ENCODE data around the gene MBOAT2. TPM values are rescaled to one million over a fixed set of nuclear protein-coding genes. Genes with fewer than 3 reads are reported as not detected.
"Not testable (repeated sequence)": the region's sequence is repeated elsewhere in the genome, so short reads cannot be mapped to it uniquely, and the experiment has no call there.

Gene MBOAT2
- total RNA-seq, 1 experiment from 2014 or later: 26.1 TPM

- peak; percentile 2 for DNase-seq (ENCODE audit: low read depth)
Observed at GRCh38 chr2:8993196-8993901, 10.1 kb downstream of the MBOAT2 start.

GRCh38 chr2:8992643-8993042 lies 10.8 kb downstream of the MBOAT2 start:
- no peak for DNase-seq (ENCODE audit: low read depth)

GRCh38 chr2:8989536-8990079 lies 13.9 kb downstream of the MBOAT2 start:
- peak; percentile 3 for DNase-seq (ENCODE audit: low read depth)

GRCh38 chr2:8987410-8987809 lies 16.1 kb downstream of the MBOAT2 start:
- peak; percentile 48 for DNase-seq (ENCODE audit: low read depth)

- peak; percentile 9 for DNase-seq (ENCODE audit: low read depth)
Observed at GRCh38 chr2:8986327-8986976, 17.0 kb downstream of the MBOAT2 start.

GRCh38 chr2:8985561-8986326 lies 17.7 kb downstream of the MBOAT2 start:
- peak; percentile 73 for DNase-seq (ENCODE audit: low read depth)

GRCh38 chr2:8984855-8985254 lies 18.6 kb downstream of the MBOAT2 start:
- no peak for DNase-seq (ENCODE audit: low read depth)

GRCh38 chr2:8984157-8984556 lies 19.3 kb downstream of the MBOAT2 start:
- DNase-seq (ENCODE audit: low read depth): no peak

- DNase-seq (ENCODE audit: low read depth): no peak
Observed at GRCh38 chr2:8983571-8983970, 19.9 kb downstream of the MBOAT2 start.

GRCh38 chr2:8981876-8982275 lies 21.6 kb downstream of the MBOAT2 start:
- DNase-seq (ENCODE audit: low read depth): no peak

- DNase-seq (ENCODE audit: low read depth): peak; percentile 2
Observed at GRCh38 chr2:8980096-8980495, 23.4 kb downstream of the MBOAT2 start.

- no peak for DNase-seq (ENCODE audit: low read depth)
Observed at GRCh38 chr2:8977758-8978157, 25.7 kb downstream of the MBOAT2 start.

- no peak for DNase-seq (ENCODE audit: low read depth)
Observed at GRCh38 chr2:8976442-8977259, 26.8 kb downstream of the MBOAT2 start.

- DNase-seq (ENCODE audit: low read depth): no peak
Observed at GRCh38 chr2:8974016-8974415, 29.5 kb downstream of the MBOAT2 start.

GRCh38 chr2:8973017-8973416 lies 30.5 kb downstream of the MBOAT2 start:
- DNase-seq (ENCODE audit: low read depth): not testable (repeated sequence)

- DNase-seq (ENCODE audit: low read depth): not testable (repeated sequence)
Observed at GRCh38 chr2:8972535-8972934, 30.9 kb downstream of the MBOAT2 start.

GRCh38 chr2:8969348-8969747 lies 34.1 kb downstream of the MBOAT2 start:
- DNase-seq (ENCODE audit: low read depth): not testable (repeated sequence)

GRCh38 chr2:8966123-8966908 lies 37.2 kb downstream of the MBOAT2 start:
- DNase-seq (ENCODE audit: low read depth): no peak

GRCh38 chr2:8965216-8965969 lies 38.1 kb downstream of the MBOAT2 start:
- no peak for DNase-seq (ENCODE audit: low read depth)

- no peak for DNase-seq (ENCODE audit: low read depth)
Observed at GRCh38 chr2:8962890-8963289, 40.6 kb downstream of the MBOAT2 start.

Data from M059J (cell line).